Testis (tissue), 2 donors: ENCODE measurements around the gene RALGPS2.

ENCODE experiments used
- CTCF ChIP-seq, 3 experiments: fragments of 450-650 bp in 2 of 3; fragments of 200-600 bp in 1 of 3; sonication (generic) in 1 of 3; IDR thresholded peaks; one replicate each; pipeline ENCODE4 v1.5.1; 2016 to 2019; ENCODE audit warnings: antibody characterized with exemption in 3 of 3, mild to moderate bottlenecking in 2 of 3, moderate library complexity in 1 of 3
- POLR2A ChIP-seq: fragments of 450-650 bp; IDR thresholded peaks from one replicate; pipeline ENCODE4 v1.6.1; 2017; ENCODE audit warnings: antibody characterized with exemption, mild to moderate bottlenecking, moderate library complexity

- TF ChIP-seq POLR2A (no peak), CTCF (IDR thresholded peaks at IDR 0.05) (no peak)
These were observed 31.7 kb upstream of the RALGPS2 start for GRCh38 chr1:178693366-178693765.
